Activated B cell treated with CpG ODN at 0.5 μM for 24 hours (primary cell): Measurements from ENCODE around the gene ALPL. TPM values are rescaled to one million over a fixed set of nuclear protein-coding genes. Genes with fewer than 3 reads are reported as not detected.

Experiments used
- ATAC-seq: fragments of 200-7000 bp; cut with Tn5 transposase; one replicate; pipeline ENCODE4 v1.10.0; 2021; ENCODE audit warnings: low read depth, mild to moderate bottlenecking, moderate library complexity
- CTCF ChIA-PET: fragments of 350-600 bp; sonication (Branson Sonifier 250); formaldehyde crosslinking; loops from one replicate; lab custom pipeline; 2021; ENCODE audit warnings: antibody characterized with exemption; lab: Charles Lee
- POLR2A ChIA-PET: fragments of 350-600 bp; sonication (Branson Sonifier 250); formaldehyde crosslinking; loops from one replicate; lab custom pipeline; 2021; ENCODE audit warnings: antibody characterized with exemption; lab: Charles Lee
- DNase-seq: peaks from one replicate; pipeline ENCODE4 v3.0.0; 2022
- H3K27ac Mint-ChIP-seq: one replicate; pipeline ENCODE4 v1.8.0; 2020; ENCODE audit warnings: mixed read lengths
- H3K27me3 Mint-ChIP-seq: one replicate; pipeline ENCODE4 v1.8.0; 2021; ENCODE audit warnings: mixed read lengths
- H3K36me3 Mint-ChIP-seq: one replicate; pipeline ENCODE4 v1.8.0; 2021; ENCODE audit warnings: low read depth, mixed read lengths
- H3K4me1 Mint-ChIP-seq: one replicate; pipeline ENCODE4 v1.8.0; 2021; ENCODE audit warnings: mixed read lengths
- H3K4me3 Mint-ChIP-seq: one replicate; pipeline ENCODE4 v1.8.0; 2020; ENCODE audit warnings: mild to moderate bottlenecking, mixed read lengths
- H3K9me3 Mint-ChIP-seq: one replicate; pipeline ENCODE4 v1.8.0; 2020; ENCODE audit warnings: mixed read lengths
- CTCF ChIP-seq: fragments of 200-600 bp; IDR thresholded peaks from one replicate; pipeline ENCODE4 v1.8.0; 2022; ENCODE audit warnings: antibody characterized with exemption, mild to moderate bottlenecking
- intact Hi-C: fragments of 100-400 bp; cut with micrococcal nuclease; formaldehyde crosslinking; loops from one replicate; pipeline ENCODE4 v1.15.1; 2024
- total RNA-seq: library from RNA; stranded (reverse); gene quantifications from 2 replicates; pipeline ENCODE4 v1.2.3, GENCODE V29; 2022

The ALPL gene
- total RNA-seq, 1 donor from 2014 or later = 14.7 TPM

DNA sequence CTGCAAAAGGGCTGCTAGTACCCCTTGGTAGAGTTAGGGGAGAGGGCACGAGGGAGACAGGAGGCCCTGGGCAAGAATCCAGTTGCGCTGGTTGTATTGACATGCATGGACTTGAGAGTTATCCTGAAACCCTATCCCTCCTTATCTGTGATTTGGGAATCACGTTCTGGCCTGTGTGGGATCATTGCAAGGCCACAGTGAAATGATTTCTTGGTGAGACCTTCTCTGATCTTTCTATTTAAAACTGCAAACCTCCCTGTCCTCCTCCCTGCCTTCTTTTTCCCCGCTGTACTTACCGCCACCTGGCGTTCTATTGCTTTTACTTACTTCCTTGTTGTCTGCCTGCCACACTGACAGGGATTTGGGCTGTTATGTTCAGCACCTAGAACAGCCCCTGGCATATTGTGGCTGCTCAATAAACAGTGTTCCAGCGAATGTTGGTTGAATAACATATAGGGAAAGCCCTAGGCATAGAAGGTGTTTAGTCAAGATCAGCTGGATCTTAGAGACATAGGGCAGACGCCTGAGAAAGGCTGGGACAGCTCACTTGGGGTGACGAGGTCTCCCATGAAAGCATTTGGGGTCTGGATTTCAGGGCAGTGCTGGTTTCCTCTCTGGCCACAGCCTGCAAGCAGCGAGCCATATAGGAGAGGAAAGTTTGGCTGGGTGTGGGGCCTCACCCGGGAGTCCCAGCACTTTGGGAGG is 25.6 kb downstream of the ALPL start:
- intact Hi-C loops = loop anchor here (1.0 to 10.0 kb wide), 4 partner anchors 16 to 280 kb away; partner anchors contain the start of gene ALPL
- H3K27me3 Mint-ChIP-seq = peaks cover 19% of the 10 kb centered on the region
- ATAC-seq (peak; percentile 74), DNase-seq (no peak)
- ChIA-PET CTCF (interaction anchor here (0.7 to 2.8 kb wide), 11 partner anchors 9 to 280 kb away, joined by 3 to 50 read pairs (median 4); partner anchors contain the start of gene ALPL), POLR2A (interaction anchor here (1.1 to 1.6 kb wide), 3 partner anchors 17 to 26 kb away, joined by 3 to 4 read pairs (median 4); partner anchors contain the start of gene ALPL)
- H3K4me1 Mint-ChIP-seq = peaks cover 5% of the 10 kb centered on the region
- no peak overlapping the region for H3K27ac Mint-ChIP-seq
- no peaks in the 10 kb centered on the region for H3K9me3 Mint-ChIP-seq
- H3K36me3 Mint-ChIP-seq = no peaks in the 10 kb centered on the region
- no peak for TF ChIP-seq CTCF
- no peak overlapping the region for H3K4me3 Mint-ChIP-seq

DNA sequence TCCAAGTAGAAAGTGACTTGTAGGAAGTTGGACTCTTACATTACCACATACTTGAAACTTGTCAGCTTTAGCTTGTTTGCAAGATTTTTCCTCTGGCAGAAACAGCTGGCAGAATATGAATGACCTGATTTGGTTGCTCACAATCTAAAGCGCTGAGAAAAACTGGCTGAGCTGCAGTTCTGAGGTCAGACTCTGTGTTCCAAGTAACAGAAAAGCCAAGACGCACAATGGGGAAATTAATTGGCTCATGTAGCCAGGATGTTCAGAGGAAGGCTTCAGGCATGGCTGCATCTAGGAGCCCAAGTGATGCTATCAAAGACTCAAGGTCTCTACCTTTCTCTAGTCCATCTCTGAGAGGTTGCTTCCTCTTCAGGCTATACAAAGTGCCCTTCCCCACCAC is 27.0 kb downstream of the ALPL start:
- no peaks in the 10 kb centered on the region for H3K36me3 Mint-ChIP-seq
- peaks cover 5% of the 10 kb centered on the region for H3K4me1 Mint-ChIP-seq
- DNase-seq (no peak), ATAC-seq (no peak)
- ChIA-PET POLR2A (interaction anchor here (1.6 kb wide), 1 partner anchor 18 kb away, joined by 4 read pairs; no protein-coding TSS in a partner anchor), CTCF (interaction anchor here (0.9 to 2.8 kb wide), 7 partner anchors 8 to 427 kb away, joined by 3 to 50 read pairs (median 6); partner anchors contain the start of gene ALPL)
- intact Hi-C loops = loop anchor here (10.0 kb wide), 1 partner anchor 281 kb away; no protein-coding TSS in a partner anchor
- no peak overlapping the region for H3K4me3 Mint-ChIP-seq
- no peak for TF ChIP-seq CTCF
- no peaks in the 10 kb centered on the region for H3K9me3 Mint-ChIP-seq
- H3K27ac Mint-ChIP-seq = no peak overlapping the region
- peaks cover 21% of the 10 kb centered on the region for H3K27me3 Mint-ChIP-seq

DNA sequence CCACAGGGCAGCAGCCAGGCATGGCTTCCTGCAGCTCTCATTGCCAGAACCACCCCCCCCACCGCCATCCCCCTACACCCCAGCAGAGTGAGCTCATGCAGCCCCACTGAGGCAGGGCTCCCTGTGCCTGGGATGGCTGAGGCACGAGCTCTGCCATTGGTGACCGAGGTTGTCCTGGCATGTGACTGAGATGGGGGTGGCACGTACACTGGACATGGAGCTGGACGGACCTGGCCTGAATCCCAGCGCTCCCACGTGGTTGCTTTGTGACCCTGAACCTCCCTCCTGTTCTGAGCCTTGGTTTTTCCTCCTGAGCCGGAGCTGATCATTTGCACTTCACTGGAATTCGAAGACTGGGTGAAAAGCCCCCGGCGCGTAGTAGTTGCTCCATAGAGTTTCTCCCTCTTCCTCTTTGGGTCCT is 28.3 kb downstream of the ALPL start:
- H3K4me3 Mint-ChIP-seq = no peak overlapping the region
- H3K36me3 Mint-ChIP-seq = no peaks in the 10 kb centered on the region
- CTCF ChIA-PET = interaction anchor here (0.9 kb wide), 1 partner anchor 28 kb away, joined by 3 read pairs; the partner anchor contains the start of gene ALPL
- ATAC-seq (no peak), DNase-seq (no peak)
- POLR2A ChIA-PET = no interaction called here
- no peak overlapping the region for H3K27ac Mint-ChIP-seq
- peaks cover 16% of the 10 kb centered on the region for H3K27me3 Mint-ChIP-seq
- H3K9me3 Mint-ChIP-seq = no peaks in the 10 kb centered on the region
- intact Hi-C loops = loop anchor here (10.0 kb wide), 1 partner anchor 283 kb away; no protein-coding TSS in a partner anchor
- no peak for TF ChIP-seq CTCF
- H3K4me1 Mint-ChIP-seq = peaks cover 5% of the 10 kb centered on the region

GRCh38 chr1:21537932-21538630 is 28.9 kb downstream of the ALPL start:
- intact Hi-C loops = loop anchor here (10.0 kb wide), 1 partner anchor 283 kb away; no protein-coding TSS in a partner anchor
- Mint-ChIP-seq H3K27ac (no peak overlapping the region), H3K36me3 (no peaks in the 10 kb centered on the region), H3K27me3 (peaks cover 16% of the 10 kb centered on the region), H3K9me3 (no peaks in the 10 kb centered on the region), H3K4me3 (no peak overlapping the region), H3K4me1 (peaks cover 5% of the 10 kb centered on the region)
- TF ChIP-seq CTCF = no peak
- no peak for ATAC-seq
- POLR2A ChIA-PET = no interaction called here
- CTCF ChIA-PET = interaction anchor here (0.9 kb wide), 1 partner anchor 29 kb away, joined by 3 read pairs; the partner anchor contains the start of gene ALPL
- no peak for DNase-seq
